ENCODE data around the gene EEIG1.

The EEIG1 gene

DNA sequence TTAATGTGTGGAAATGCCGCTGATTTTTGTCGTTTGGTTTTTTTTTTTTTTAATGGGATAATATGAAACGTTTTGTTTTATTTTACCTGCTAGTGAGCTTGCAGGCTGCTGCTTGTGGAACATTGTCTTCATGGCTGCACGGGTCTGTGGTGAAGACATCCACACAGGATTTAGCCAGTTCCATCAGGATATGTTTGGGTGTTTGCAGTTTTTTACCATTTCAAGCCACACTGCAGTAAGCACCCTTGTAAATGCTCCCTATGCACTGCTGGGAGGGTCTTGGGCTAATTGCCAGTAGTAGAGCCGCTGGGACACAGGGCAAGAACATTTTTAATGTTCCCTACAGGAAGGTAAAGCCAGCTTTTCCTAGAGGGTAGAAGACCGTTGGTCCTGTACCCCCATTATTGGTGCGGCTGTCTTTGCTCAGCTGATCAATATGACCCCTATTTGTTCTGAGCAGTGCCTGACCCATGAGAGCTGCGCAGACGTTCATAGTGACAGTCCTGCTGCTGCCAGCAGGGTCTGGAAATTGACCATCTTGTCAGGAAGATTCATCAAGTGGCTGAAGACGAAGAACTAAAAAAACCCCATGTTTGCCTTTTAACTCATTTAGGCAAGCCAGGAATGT is 20.5 kb upstream of the EEIG1 start:
- TF ChIP-seq, protein P1, sequence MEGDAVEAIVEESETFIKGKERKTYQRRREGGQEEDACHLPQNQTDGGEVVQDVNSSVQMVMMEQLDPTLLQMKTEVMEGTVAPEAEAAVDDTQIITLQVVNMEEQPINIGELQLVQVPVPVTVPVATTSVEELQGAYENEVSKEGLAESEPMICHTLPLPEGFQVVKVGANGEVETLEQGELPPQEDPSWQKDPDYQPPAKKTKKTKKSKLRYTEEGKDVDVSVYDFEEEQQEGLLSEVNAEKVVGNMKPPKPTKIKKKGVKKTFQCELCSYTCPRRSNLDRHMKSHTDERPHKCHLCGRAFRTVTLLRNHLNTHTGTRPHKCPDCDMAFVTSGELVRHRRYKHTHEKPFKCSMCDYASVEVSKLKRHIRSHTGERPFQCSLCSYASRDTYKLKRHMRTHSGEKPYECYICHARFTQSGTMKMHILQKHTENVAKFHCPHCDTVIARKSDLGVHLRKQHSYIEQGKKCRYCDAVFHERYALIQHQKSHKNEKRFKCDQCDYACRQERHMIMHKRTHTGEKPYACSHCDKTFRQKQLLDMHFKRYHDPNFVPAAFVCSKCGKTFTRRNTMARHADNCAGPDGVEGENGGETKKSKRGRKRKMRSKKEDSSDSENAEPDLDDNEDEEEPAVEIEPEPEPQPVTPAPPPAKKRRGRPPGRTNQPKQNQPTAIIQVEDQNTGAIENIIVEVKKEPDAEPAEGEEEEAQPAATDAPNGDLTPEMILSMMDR (IDR thresholded peaks at IDR 0.05; ENCODE audit: low read length, missing control alignments): no peak
- no peak overlapping the region for H3K4me3 ChIP-seq (replicated peaks; ENCODE audit: low read depth, low read length)
- no peak for DNase-seq (ENCODE audit: low read depth)

DNA sequence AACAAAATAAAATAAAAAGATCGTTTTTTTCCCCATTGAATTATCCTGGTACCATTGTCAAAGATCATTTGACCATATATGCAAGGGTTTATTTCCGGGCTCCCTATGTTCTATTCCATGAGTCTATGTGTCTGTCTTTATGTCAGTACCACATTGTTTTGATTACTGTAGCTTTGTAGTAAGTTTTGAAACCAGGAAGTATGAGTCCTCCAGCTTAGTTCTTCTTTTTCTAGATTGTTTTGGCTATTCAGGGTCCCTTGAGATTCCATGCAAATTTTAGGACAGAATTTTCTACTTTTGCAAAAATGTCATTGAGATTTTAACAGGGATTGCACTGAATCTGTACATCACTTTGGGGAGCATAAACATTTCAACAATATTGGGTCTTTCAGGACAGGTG is 18.7 kb upstream of the EEIG1 start:
- TF ChIP-seq, protein P1 (IDR thresholded peaks at IDR 0.05; ENCODE audit: low read length, missing control alignments): no peak
- H3K4me3 ChIP-seq (replicated peaks; ENCODE audit: low read depth, low read length): no peak overlapping the region
- no peak for DNase-seq (ENCODE audit: low read depth)

DNA sequence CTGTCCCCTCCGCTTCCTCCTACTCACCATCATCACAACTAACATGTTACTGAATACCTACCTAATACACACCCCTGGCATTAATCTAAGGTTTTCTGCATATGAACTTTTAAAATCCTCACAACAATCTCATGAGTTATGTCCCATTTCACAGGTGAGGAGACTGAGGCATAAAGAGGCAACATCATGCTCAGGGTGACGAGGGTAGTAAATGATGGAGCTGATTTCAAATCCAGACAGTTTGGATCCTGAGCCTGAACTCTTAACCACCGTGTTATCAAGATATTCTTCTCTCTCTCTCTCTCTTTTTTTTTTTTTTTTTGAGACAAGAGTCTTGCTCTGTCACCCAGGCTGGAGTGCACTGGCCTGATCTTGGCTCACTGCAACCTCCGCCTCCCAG is 12.9 kb upstream of the EEIG1 start:
- TF ChIP-seq, protein P1 (IDR thresholded peaks at IDR 0.05; ENCODE audit: low read length, missing control alignments): no peak
- H3K4me3 ChIP-seq (replicated peaks; ENCODE audit: low read depth, low read length): no peak overlapping the region
- DNase-seq (ENCODE audit: low read depth): no peak

DNA sequence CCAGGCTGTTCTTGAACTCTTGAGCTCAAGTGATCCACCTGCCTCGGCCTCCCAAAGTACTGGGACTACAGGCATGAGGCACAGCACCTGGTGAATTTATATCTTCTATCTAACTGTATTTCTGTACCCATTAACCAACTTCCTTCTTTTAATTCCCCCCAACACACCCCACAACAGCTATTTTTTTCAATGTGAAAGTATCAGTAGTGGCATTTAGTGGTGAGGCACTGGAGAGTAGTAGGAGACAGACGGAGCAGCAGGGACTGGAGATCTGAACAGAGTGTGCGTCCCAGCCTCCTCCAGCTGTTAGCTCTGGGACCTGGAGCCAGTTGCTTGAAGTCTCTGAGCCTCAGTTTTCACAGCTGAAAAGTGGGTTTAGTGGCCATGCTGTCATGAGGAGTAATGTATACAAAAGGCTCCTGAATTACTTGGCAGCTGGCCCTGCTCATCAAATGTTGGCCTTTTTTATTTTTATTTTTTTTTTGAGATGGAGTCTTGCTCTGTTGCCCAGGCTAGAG is 11.0 kb upstream of the EEIG1 start:
- DNase-seq (ENCODE audit: low read depth): no peak
- TF ChIP-seq, protein P1 (IDR thresholded peaks at IDR 0.05; ENCODE audit: low read length, missing control alignments): no peak
- H3K4me3 ChIP-seq (replicated peaks; ENCODE audit: low read depth, low read length): no peak overlapping the region

DNA sequence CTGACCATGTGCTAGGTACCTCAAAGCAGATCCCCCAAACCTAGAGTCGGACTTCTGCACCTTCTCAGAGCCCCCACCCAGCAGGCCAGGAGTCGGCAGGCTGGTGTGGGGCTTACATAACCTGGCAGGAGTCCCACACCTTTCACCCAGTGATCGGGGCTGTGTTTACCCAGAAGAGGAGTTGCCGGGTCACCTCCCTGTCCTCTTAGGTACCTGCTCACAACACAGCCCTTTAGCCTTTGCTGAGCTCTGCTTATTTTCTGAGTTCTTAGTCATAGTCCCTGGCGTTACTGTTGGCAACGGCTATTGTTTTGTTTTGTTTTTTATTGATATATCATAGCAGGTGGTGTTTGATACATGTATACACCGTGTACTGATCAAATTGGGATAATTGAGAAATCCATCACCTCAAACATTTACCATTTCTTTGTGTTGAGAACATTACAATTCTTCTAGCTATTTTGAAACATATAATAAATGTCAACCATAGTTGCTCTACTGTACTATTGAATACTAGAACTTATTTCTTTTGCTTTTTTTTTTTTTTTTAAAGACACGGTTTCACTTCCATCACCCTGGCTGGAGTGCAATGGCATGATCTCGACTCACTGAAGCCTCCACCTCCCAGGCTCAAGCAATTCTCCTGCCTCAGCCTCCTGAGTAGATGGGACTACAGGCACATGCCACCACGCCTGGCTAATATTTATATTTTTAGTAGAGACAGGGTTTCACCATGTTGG is 10.4 kb upstream of the EEIG1 start:
- TF ChIP-seq, protein P1 (IDR thresholded peaks at IDR 0.05; ENCODE audit: low read length, missing control alignments): no peak
- DNase-seq (ENCODE audit: low read depth): no peak
- H3K4me3 ChIP-seq (replicated peaks; ENCODE audit: low read depth, low read length): no peak overlapping the region

DNA sequence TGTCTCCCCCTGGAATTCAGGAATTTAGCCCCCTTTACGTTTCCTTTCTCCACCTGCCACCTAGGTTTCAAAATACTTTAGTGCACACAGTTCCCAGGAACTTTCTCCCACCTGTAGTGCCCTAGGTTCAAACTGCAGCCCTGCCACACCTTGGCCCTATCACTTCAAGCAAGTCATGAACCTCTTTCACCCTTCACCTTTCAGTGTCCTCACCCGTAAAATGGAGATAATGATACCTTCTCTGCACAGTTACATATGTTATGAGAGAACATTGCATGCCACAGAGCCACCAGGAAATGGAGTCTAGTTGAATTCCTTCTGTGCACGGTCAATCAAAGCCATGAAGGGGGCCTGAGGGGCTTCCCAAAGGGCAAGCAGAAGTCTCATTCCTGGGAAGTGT is 9.8 kb upstream of the EEIG1 start:
- TF ChIP-seq, protein P1 (IDR thresholded peaks at IDR 0.05; ENCODE audit: low read length, missing control alignments): no peak
- H3K4me3 ChIP-seq (replicated peaks; ENCODE audit: low read depth, low read length): no peak overlapping the region
- no peak for DNase-seq (ENCODE audit: low read depth)
